Gastrocnemius medialis (tissue), 4 donors: ENCODE data around the gene EFNA1. TPM values are rescaled to one million over a fixed set of nuclear protein-coding genes. Genes with fewer than 3 reads are reported as not detected.
"Not testable (repeated sequence)": the region's sequence is repeated elsewhere in the genome, so short reads cannot be mapped to it uniquely, and the experiment has no call there.

Source experiments
- ATAC-seq, 2 donors: fragments of 150-250 bp; one replicate each; pipeline ENCODE4 v1.9.1; 2016
- DNase-seq, 2 donors: peaks; one replicate each; pipeline ENCODE4 v3.0.0-alpha.2; 2019
- H3K27ac ChIP-seq, 4 donors: fragments of 200-600 bp; sonication (generic); 1 replicate in 1 of 4; 2 replicates in 3 of 4; pipeline ENCODE4 v1.5.1; 2016 to 2018; ENCODE audit warnings: mild to moderate bottlenecking in 2 of 4, moderate library complexity in 1 of 4
- H3K27me3 ChIP-seq, 3 donors: fragments of 200-600 bp; sonication (generic) in 2 of 3; 1 replicate in 1 of 3; 2 replicates in 2 of 3; pipeline versions ENCODE4 v1.5.1 to v1.6.0; 2016 to 2019; ENCODE audit warnings: mild to moderate bottlenecking in 1 of 3, moderate library complexity in 1 of 3
- H3K36me3 ChIP-seq, 2 donors: fragments of 200-600 bp; sonication (generic) in 1 of 2; one replicate each; pipeline ENCODE4 v1.5.1; 2017 to 2018
- H3K4me1 ChIP-seq, 2 donors: fragments of 200-600 bp; sonication (generic) in 1 of 2; one replicate each; pipeline ENCODE4 v1.5.1; 2016 to 2017; ENCODE audit warnings: mild to moderate bottlenecking in 2 of 2
- H3K4me3 ChIP-seq, 4 donors: fragments of 200-600 bp; sonication (generic) in 3 of 4; 1 replicate in 1 of 4; 2 replicates in 3 of 4; pipeline ENCODE4 v1.5.1; 2016 to 2019; ENCODE audit warnings: mild to moderate bottlenecking in 2 of 4
- H3K9me3 ChIP-seq, 3 donors: fragments of 200-600 bp; sonication (generic) in 2 of 3; 1 replicate in 1 of 3; 2 replicates in 2 of 3; pipeline ENCODE4 v1.5.1; 2016 to 2019
- POLR2A ChIP-seq, 2 donors: fragments of 450-650 bp; IDR thresholded peaks; one replicate each; pipeline ENCODE4 v1.6.1; 2017; ENCODE audit warnings: antibody characterized with exemption in 2 of 2, mild to moderate bottlenecking in 2 of 2, moderate library complexity in 2 of 2
- in situ Hi-C, 4 donors: fragments of 200-750 bp; cut with MboI; loops; one replicate each; pipeline versions ENCODE4 v1.15.0 to v1.8.0; 2017; ENCODE audit warnings: low sequenced_read_pairs in 4 of 4
- intact Hi-C: fragments of 100-400 bp; cut with DNase I; formaldehyde crosslinking; loops from one replicate; pipeline ENCODE4 v1.15.1; 2023; ENCODE audit warnings: low total_unique reads
- total RNA-seq, 4 donors: library from RNA; depleted of rRNA; stranded (reverse); fragments of >200 nt; gene quantifications; one replicate each; pipeline versions ENCODE4 v1.1.0 to v1.2.3, GENCODE V29; 2016
- TF ChIP-seq, protein P1 (sequence below), 5 experiments: fragments of 450-650 bp in 3 of 5; fragments of 200-600 bp in 2 of 5; sonication (generic) in 2 of 5; IDR thresholded peaks in 4 of 5; conservative IDR thresholded peaks in 1 of 5; 1 replicate in 4 of 5; 2 replicates in 1 of 5; pipeline ENCODE4 v1.5.1; 2016 to 2019; ENCODE audit warnings: antibody characterized with exemption in 5 of 5, mild to moderate bottlenecking in 3 of 5, moderate library complexity in 3 of 5

EFNA1 gene
- total RNA-seq, 4 donors from 2014 or later: 12.6 to 35.1 (median 14.4) TPM

DNA sequence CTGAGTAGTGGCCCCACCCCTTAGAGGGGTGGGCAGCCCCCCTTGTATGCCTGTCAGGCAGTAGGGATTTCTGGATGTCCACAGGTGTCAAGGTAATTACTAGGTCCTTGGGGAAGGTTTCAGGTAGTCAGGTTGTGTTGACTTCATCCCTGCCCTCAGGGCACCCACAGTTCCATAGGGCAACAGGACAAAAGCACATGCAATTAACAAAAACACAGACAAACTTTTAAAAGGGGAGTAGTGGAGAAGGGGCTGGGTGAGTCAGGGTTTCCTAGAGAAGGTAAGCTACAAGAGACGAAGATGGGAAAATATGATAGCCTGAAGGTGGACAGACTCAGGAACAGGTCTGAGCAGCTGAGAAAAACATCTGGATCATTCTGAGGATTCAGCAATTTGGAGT is 31.3 kb downstream of the EFNA1 start:
- no peak overlapping the region for H3K4me3 ChIP-seq
- H3K36me3 ChIP-seq: no peaks in the 10 kb centered on the region
- ATAC-seq (no peak), DNase-seq (no peak)
- no peak for TF ChIP-seq POLR2A (IDR thresholded peaks at IDR 0.05)
- TF ChIP-seq, protein P1, sequence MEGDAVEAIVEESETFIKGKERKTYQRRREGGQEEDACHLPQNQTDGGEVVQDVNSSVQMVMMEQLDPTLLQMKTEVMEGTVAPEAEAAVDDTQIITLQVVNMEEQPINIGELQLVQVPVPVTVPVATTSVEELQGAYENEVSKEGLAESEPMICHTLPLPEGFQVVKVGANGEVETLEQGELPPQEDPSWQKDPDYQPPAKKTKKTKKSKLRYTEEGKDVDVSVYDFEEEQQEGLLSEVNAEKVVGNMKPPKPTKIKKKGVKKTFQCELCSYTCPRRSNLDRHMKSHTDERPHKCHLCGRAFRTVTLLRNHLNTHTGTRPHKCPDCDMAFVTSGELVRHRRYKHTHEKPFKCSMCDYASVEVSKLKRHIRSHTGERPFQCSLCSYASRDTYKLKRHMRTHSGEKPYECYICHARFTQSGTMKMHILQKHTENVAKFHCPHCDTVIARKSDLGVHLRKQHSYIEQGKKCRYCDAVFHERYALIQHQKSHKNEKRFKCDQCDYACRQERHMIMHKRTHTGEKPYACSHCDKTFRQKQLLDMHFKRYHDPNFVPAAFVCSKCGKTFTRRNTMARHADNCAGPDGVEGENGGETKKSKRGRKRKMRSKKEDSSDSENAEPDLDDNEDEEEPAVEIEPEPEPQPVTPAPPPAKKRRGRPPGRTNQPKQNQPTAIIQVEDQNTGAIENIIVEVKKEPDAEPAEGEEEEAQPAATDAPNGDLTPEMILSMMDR (IDR thresholded peaks at IDR 0.05 in 4 of 5, conservative IDR thresholded peaks at IDR 0.05 in 1 of 5): no peak
- no peaks in the 10 kb centered on the region for H3K27me3 ChIP-seq
- intact Hi-C loops: no loop called here
- H3K4me1 ChIP-seq: no peaks in the 10 kb centered on the region
- in situ Hi-C loops: no loop called here
- no peaks in the 10 kb centered on the region for H3K9me3 ChIP-seq
- H3K27ac ChIP-seq: no peak overlapping the region

DNA sequence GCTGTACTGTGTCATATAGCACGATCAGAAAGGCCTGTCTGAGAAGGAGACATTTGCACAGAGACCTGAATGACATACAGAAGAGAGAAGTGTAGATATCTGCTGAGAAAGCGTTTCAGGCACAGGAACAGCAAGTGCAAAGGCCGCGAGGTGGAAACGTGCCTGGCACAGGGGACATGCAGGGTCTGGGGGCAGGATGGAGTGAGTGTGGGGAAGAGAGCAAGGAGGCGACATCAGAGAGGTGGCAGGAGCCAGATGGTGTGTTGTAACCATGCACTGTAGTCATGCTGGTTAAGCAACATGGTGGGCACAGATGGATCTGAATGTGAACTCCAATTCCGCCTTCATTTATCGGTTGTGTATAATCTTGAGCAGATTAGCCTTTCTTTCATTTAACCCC is 32.5 kb downstream of the EFNA1 start:
- no peak overlapping the region for H3K4me3 ChIP-seq
- H3K27me3 ChIP-seq: no peaks in the 10 kb centered on the region
- ATAC-seq (no peak), DNase-seq (no peak)
- no peaks in the 10 kb centered on the region for H3K36me3 ChIP-seq
- H3K9me3 ChIP-seq: no peaks in the 10 kb centered on the region
- in situ Hi-C loops: no loop called here
- H3K4me1 ChIP-seq: no peaks in the 10 kb centered on the region
- no peak for TF ChIP-seq POLR2A (IDR thresholded peaks at IDR 0.05)
- intact Hi-C loops: no loop called here
- no peak overlapping the region for H3K27ac ChIP-seq

DNA sequence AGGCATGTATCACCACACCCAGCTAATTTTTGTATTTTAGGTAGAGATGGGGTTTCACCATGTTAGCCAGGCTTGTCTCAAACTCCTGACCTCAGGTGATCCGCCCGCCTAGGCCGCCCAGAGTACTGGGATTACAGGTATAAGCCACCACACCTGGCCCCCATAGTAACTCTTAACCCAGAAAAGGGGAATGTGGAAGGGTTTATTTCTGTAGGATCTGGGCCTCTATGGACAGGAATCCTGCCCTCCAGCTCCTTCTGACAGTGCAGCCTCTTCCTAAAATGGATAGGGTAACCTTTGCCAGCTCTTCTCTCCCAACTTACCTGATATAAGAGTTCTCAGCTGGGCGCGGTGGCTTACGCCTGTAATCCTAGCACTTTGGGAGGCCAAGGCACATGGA is 35.0 kb downstream of the EFNA1 start:
- ATAC-seq, H3K36me3 ChIP-seq, H3K4me3 ChIP-seq, H3K9me3 ChIP-seq, H3K27ac ChIP-seq, DNase-seq, intact Hi-C loops, in situ Hi-C loops, H3K27me3 ChIP-seq: not testable (repeated sequence)
- peaks cover 11 to 12% of the 10 kb centered on the region in 2 donors for H3K4me1 ChIP-seq

DNA sequence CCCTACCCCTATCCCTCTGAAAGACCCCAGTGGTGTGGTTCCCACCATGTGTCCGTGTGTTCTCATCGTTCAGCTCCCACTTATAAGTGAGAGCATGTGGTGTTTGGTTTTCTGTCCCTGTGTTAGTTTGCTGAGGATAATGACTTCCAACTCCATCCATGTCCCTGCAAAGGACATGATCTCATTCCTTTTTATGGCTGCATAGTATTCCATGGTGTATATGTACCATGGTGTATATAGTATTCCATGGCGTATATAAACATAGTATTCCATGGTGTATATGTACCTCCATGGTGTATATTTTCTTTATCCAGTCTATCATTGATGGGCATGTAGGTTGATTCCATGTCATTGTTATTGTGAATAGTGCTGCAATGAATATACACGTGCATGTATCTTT is 36.1 kb downstream of the EFNA1 start:
- ATAC-seq, intact Hi-C loops, H3K4me3 ChIP-seq, H3K9me3 ChIP-seq, H3K27me3 ChIP-seq, H3K27ac ChIP-seq, H3K36me3 ChIP-seq, DNase-seq, in situ Hi-C loops: not testable (repeated sequence)
- peaks cover 15% of the 10 kb centered on the region in 2 donors for H3K4me1 ChIP-seq

DNA sequence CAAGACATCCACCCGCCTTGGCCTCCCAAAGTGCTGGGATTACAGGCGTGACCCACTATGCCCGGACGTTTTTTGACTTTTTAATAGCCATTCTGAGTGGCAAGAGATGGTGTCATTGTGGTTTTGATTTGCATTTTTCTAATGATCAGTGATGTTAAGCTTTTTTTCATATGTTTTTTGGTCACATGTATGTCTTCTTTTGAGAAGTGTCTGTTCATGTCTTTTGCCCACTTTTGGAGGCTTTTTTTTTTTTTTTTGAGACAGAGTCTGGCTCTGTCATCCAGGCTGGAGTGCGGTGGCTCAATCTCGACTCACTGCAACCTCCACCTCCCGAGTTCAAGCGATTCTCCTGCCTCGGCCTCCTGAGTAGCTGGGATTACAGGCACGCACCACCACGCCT is 36.9 kb downstream of the EFNA1 start:
- intact Hi-C loops, ATAC-seq, H3K27me3 ChIP-seq, H3K36me3 ChIP-seq, H3K4me3 ChIP-seq, H3K27ac ChIP-seq, H3K9me3 ChIP-seq, DNase-seq: not testable (repeated sequence)
- H3K4me1 ChIP-seq: peaks cover 15% of the 10 kb centered on the region in 2 donors
- in situ Hi-C loops: loop anchor here (5.0 kb wide), 1 partner anchor 72 kb away; no protein-coding TSS in a partner anchor

DNA sequence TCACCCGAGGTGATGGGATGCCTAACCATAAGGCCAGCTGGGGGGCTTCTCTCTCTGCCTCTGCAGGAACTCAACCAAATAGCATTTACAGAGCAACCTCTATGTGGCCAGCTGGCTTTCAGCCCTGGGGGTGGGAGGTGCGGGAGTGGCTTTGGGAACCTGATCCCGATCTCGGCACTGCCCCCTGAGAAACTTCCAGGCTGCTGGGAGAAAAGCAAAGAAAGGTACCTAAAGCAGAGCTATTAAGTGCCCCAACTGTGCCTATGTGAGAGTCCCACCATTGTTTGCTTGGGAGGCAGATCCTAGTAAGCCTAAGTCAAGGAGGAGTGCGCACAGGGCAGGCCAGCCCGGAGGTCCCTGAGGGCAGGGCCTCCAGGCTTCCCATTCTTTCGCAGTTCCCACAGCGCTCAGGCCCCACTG is 38.4 kb downstream of the EFNA1 start:
- Histone ChIP-seq H3K27ac (peak overlapping the region in 3 of 4 donors; percentile 53 to 74 (median 72)), H3K4me1 (peaks cover 15% of the 10 kb centered on the region in 2 donors), H3K36me3 (peaks cover 0 to 23% of the 10 kb centered on the region in 2 donors), H3K27me3 (no peaks in the 10 kb centered on the region), H3K4me3 (no peak overlapping the region), H3K9me3 (no peaks in the 10 kb centered on the region)
- ATAC-seq (no peak), DNase-seq (no peak)
- in situ Hi-C loops: loop anchor here (5.0 kb wide), 1 partner anchor 74 kb away; no protein-coding TSS in a partner anchor
- intact Hi-C loops: no loop called here
- TF ChIP-seq POLR2A (IDR thresholded peaks at IDR 0.05): no peak
- TF ChIP-seq, protein P1 (IDR thresholded peaks at IDR 0.05 in 4 of 5, conservative IDR thresholded peaks at IDR 0.05 in 1 of 5): no peak
